Measurements from ENCODE around the gene EEA1.
"Not testable (repeated sequence)": the region's sequence is repeated elsewhere in the genome, so short reads cannot be mapped to it uniquely, and the experiment has no call there.

The EEA1 gene

GRCh38 chr12:92769124-92769901 is 159.8 kb downstream of the EEA1 start:
- Mint-ChIP-seq H3K9me3 (no peaks in the 10 kb centered on the region), H3K27ac (no peak overlapping the region), H3K4me3 (no peak overlapping the region), H3K36me3 (no peaks in the 10 kb centered on the region), H3K4me1 (no peaks in the 10 kb centered on the region)
- ATAC-seq (peak; percentile 49), DNase-seq (ENCODE audit: low spot score in 2 of 2) (no peak)

- Mint-ChIP-seq H3K36me3 (no peaks in the 10 kb centered on the region), H3K27ac (no peak overlapping the region), H3K4me1 (no peaks in the 10 kb centered on the region), H3K4me3 (no peak overlapping the region), H3K9me3 (no peaks in the 10 kb centered on the region)
- no peak for DNase-seq (ENCODE audit: low spot score in 2 of 2)
- no peak for ATAC-seq
Observed at GRCh38 chr12:92765871-92766270, 163.2 kb downstream of the EEA1 start.

- Mint-ChIP-seq H3K4me1 (no peaks in the 10 kb centered on the region), H3K4me3 (no peak overlapping the region), H3K36me3 (no peaks in the 10 kb centered on the region), H3K9me3 (no peaks in the 10 kb centered on the region), H3K27ac (no peak overlapping the region)
- DNase-seq (ENCODE audit: low spot score in 2 of 2), result no peak
- no peak for ATAC-seq
Observed at GRCh38 chr12:92764831-92765230, 164.3 kb downstream of the EEA1 start.

GRCh38 chr12:92762773-92763172 is 166.3 kb downstream of the EEA1 start:
- ATAC-seq, result no peak
- Mint-ChIP-seq H3K9me3 (no peaks in the 10 kb centered on the region), H3K4me3 (no peak overlapping the region), H3K36me3 (no peaks in the 10 kb centered on the region), H3K27ac (no peak overlapping the region), H3K4me1 (peaks cover 4% of the 10 kb centered on the region)
- DNase-seq (ENCODE audit: low spot score in 2 of 2), result no peak

- DNase-seq (ENCODE audit: low spot score in 2 of 2) (no peak), ATAC-seq (peak; percentile 47)
- H3K9me3 Mint-ChIP-seq, result no peaks in the 10 kb centered on the region
- H3K36me3 Mint-ChIP-seq, result no peaks in the 10 kb centered on the region
- H3K4me3 Mint-ChIP-seq, result no peak overlapping the region
- H3K27ac Mint-ChIP-seq, result no peak overlapping the region
- H3K4me1 Mint-ChIP-seq, result peaks cover 8% of the 10 kb centered on the region
Observed at GRCh38 chr12:92759634-92760268, 169.3 kb downstream of the EEA1 start.

- no peak overlapping the region for H3K27ac Mint-ChIP-seq
Observed at GRCh38 chr12:92757597-92758121, 171.4 kb downstream of the EEA1 start.

GRCh38 chr12:92756898-92757596 is 172.0 kb downstream of the EEA1 start:
- ATAC-seq, result no peak
- DNase-seq (ENCODE audit: low spot score in 2 of 2), result no peak
- H3K9me3 Mint-ChIP-seq, result no peaks in the 10 kb centered on the region
- no peaks in the 10 kb centered on the region for H3K36me3 Mint-ChIP-seq
- H3K27ac Mint-ChIP-seq, result no peak overlapping the region
- no peak overlapping the region for H3K4me3 Mint-ChIP-seq
- H3K4me1 Mint-ChIP-seq, result peaks cover 8% of the 10 kb centered on the region

More at GRCh38 chr12:92757597-92758121, 171.4 kb downstream of the EEA1 start:
- DNase-seq (ENCODE audit: low spot score in 2 of 2) (no peak), ATAC-seq (peak; percentile 34)
- Mint-ChIP-seq H3K4me3 (no peak overlapping the region), H3K9me3 (no peaks in the 10 kb centered on the region), H3K4me1 (peaks cover 8% of the 10 kb centered on the region), H3K36me3 (no peaks in the 10 kb centered on the region)

- DNase-seq (ENCODE audit: low spot score in 2 of 2) (no peak), ATAC-seq (no peak)
- Mint-ChIP-seq H3K9me3 (no peaks in the 10 kb centered on the region), H3K4me3 (no peak overlapping the region), H3K27ac (no peak overlapping the region), H3K36me3 (no peaks in the 10 kb centered on the region), H3K4me1 (peaks cover 8% of the 10 kb centered on the region)
Observed at GRCh38 chr12:92753976-92754885, 174.9 kb downstream of the EEA1 start.

GRCh38 chr12:92749691-92750090 is 179.4 kb downstream of the EEA1 start:
- not testable (repeated sequence) for DNase-seq (ENCODE audit: low spot score in 2 of 2); ATAC-seq; H3K4me3 Mint-ChIP-seq; H3K4me1 Mint-ChIP-seq; H3K9me3 Mint-ChIP-seq; H3K36me3 Mint-ChIP-seq; H3K27ac Mint-ChIP-seq

GRCh38 chr12:92747151-92747550 is 181.9 kb downstream of the EEA1 start:
- ATAC-seq (no peak), DNase-seq (ENCODE audit: low spot score in 2 of 2) (no peak)
- no peak overlapping the region for H3K27ac Mint-ChIP-seq
- H3K36me3 Mint-ChIP-seq, result no peaks in the 10 kb centered on the region
- no peak overlapping the region for H3K4me3 Mint-ChIP-seq
- no peaks in the 10 kb centered on the region for H3K4me1 Mint-ChIP-seq
- no peaks in the 10 kb centered on the region for H3K9me3 Mint-ChIP-seq

- no peaks in the 10 kb centered on the region for H3K9me3 Mint-ChIP-seq
- no peak overlapping the region for H3K27ac Mint-ChIP-seq
- no peaks in the 10 kb centered on the region for H3K36me3 Mint-ChIP-seq
- DNase-seq (ENCODE audit: low spot score in 2 of 2) (no peak), ATAC-seq (no peak)
- no peak overlapping the region for H3K4me3 Mint-ChIP-seq
- no peaks in the 10 kb centered on the region for H3K4me1 Mint-ChIP-seq
Observed at GRCh38 chr12:92745856-92746550, 183.1 kb downstream of the EEA1 start.

- Mint-ChIP-seq H3K9me3 (no peaks in the 10 kb centered on the region), H3K27ac (no peak overlapping the region), H3K4me1 (no peaks in the 10 kb centered on the region), H3K36me3 (no peaks in the 10 kb centered on the region), H3K4me3 (no peak overlapping the region)
- ATAC-seq, result no peak
- DNase-seq (ENCODE audit: low spot score in 2 of 2), result no peak
Observed at GRCh38 chr12:92743026-92743425, 186.1 kb downstream of the EEA1 start.

- DNase-seq (ENCODE audit: low spot score in 2 of 2), result no peak
- no peaks in the 10 kb centered on the region for H3K4me1 Mint-ChIP-seq
- no peak overlapping the region for H3K27ac Mint-ChIP-seq
- no peaks in the 10 kb centered on the region for H3K9me3 Mint-ChIP-seq
- no peaks in the 10 kb centered on the region for H3K36me3 Mint-ChIP-seq
- no peak overlapping the region for H3K4me3 Mint-ChIP-seq
- ATAC-seq, result no peak
Observed at GRCh38 chr12:92740411-92740810, 188.7 kb downstream of the EEA1 start.

- Mint-ChIP-seq H3K27ac (no peak overlapping the region), H3K4me1 (no peaks in the 10 kb centered on the region), H3K4me3 (no peak overlapping the region), H3K36me3 (no peaks in the 10 kb centered on the region), H3K9me3 (no peaks in the 10 kb centered on the region)
- ATAC-seq (no peak), DNase-seq (ENCODE audit: low spot score in 2 of 2) (no peak)
Observed at GRCh38 chr12:92739113-92739512, 190.0 kb downstream of the EEA1 start.
